Activated naive CD4-positive, alpha-beta T cell (primary cell): ENCODE measurements around the gene ZNRD2.

Experiments used
- DNase-seq, 4 experiments: peaks; one replicate each; lab custom pipeline; 2025; lab: John Stamatoyannopoulos, UW

ZNRD2 gene

DNA sequence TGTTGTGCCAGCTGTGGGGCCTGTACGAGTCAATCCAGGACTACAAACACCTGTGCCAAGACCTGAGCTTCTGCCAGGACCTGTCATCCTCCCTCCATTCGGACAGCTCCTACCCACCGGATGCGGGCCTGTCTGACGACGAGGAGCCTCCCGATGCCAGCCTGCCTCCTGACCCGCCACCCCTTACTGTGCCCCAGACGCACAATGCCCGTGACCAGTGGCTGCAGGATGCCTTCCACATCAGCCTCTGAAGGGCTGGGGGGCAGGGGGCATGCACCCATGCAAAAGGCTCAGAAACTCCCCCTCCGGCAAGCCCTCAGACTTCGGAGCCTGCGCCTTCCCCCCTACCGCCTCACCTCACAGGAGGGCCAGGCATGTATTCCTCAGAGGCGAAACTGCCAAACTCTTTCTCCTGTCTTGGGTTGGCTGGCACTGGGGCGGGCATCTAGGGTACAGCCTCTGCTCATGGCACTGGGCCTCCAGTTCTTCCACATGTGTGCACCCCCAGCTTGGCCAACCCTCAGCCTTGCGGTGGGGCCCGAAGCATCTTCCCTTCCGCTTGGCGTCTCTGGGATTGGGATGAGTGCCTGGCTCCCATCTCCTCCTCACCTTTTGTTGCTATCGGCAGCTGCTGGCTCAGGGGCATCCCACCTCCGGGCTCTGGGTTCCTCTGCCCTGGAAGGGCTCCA is 3.3 kb downstream of the ZNRD2 start:
- DNase-seq: no peak

DNA sequence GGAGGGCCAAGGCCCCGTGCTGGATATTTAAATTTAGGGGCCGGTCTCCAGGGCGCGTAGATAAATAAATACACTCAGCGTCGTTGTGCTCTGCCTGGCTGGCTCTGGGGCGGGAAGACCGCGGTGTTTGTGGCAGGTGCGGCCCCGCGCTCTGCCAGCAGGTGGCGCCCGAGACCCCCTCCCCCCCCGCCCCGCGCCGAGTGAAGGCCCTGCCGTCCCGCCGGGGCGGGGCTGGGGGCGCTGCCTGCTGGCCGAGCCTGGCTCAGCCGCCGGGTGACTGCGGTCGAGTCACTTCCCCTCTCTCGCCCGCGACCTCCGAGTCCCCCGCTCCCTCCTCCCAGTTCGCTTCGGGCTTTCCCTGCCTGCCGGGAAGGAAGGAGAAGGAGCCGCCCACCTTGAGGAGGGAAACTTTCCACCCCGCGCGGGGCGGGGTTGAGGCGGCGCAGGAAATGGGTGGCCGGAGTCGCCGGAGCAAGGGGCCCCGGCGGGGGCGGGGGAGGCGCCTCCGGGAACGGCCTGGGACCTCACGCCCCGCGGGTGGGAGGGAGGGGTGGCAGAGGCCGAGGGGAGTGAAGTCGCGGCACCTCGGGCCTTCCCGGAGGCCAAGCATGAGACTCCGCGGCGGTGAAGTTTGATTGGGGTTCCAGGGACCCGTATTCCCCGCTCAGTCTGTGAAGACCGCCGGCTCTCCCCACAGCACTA is 4.0 kb downstream of the ZNRD2 start:
- peak; percentile 67 to 81 (median 72) for DNase-seq

DNA sequence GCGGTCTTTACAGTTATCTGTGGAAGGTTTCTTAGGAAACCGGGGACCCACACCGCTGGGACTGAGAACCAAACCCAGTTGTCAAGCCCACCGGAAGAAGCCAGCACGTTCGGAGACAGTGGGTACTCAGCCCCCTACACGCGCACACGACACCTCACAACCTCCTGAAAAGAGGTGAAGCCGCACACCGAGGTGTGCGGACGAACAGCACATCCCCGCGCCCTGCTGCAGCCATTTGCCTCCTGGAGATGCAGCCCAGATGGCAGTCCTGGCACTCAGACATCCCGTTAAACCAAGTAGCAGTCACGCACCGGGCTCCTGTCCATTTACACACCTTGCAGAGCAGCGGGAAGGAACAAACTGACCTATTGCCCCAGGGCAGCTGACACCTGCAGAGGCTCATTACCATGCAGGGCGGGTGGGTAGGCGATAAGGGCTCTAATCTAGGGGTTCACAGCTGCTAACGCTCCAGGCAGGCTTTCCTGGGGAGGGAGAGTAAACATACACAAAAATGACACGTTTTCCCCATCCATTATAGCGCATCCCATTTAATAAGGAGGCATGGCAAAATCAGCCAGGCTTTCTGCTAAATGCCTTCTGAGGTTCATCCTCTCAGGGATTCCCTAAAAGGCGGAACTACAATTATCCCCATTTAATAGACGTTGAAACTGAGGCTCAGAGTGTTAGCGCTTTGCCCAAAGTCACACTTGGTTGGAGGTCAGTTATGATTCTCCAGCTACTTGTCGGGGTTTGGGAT is 4.7 kb downstream of the ZNRD2 start:
- DNase-seq: peak in 1 of 4 experiments; percentile 43

DNA sequence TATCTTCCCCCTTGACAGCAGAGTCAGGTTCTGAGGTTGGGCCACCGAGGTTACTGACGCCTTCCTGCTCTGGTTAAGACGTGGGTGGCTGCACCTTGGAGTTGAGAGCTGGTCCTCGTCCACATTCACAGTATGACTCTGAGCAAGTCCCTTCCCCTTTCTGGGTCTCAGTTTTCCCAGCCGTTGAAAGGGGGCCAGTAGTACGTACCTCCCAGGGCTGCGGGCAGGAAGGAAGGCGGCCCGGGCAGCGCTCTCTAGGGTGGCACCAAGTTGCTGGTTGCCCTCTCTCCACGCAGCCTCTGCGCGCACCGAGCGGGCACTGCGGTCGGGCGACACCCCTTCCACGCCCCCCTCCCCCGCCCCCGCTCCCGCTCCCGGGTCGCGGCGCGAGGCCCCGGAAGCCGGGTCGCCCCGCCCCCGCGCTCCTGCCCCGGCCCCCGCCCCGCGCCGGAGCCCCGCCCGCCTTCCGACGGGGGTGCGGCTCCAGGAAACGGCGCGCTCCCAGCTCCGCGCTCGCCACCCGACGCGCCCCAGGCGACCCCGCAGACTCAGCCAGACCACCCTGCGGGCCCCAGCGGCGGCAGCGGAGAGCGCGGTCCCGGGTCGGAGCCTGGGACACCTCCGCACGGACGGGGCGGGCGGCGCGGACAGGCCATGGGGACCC is 5.4 kb downstream of the ZNRD2 start, which contains the start of gene EHBP1L1:
TSS of gene EHBP1L1 (plus strand) at position 486 of the 664 bp plus-strand sequence. CDS start 250 bp downstream, outside the sequence.
- peak in 2 of 4 experiments; percentile 63 to 77 for DNase-seq

DNA sequence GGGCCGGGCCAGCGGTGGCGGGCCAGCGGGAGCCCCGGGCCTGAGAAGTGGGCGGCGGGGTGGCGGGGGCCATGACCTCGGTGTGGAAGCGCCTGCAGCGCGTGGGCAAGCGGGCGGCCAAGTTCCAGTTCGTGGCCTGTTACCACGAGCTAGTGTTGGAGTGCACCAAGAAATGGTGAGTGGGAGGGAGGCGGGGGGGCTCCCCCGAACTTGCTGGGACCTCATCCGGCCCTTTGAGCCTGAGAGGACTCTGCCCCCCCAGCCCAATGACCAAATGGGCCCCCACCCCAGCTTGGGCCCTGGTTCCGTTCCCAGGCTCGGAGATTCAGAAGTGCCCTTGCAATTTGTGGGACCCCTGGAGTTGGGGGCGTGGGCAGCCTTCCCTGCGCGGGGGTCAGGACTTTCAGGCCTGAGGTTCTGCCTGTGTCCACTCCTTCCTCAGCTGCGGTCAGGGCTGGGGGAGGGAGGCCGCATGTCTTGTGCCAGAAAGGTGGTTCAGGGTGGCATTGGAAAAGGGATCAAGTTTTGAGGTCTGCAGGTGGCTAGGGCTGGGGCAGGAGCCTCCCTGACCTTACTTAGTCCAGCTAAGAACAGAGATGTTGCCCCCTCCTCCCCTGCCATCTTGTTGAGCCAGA is 6.1 kb downstream of the ZNRD2 start:
- DNase-seq: no peak

DNA sequence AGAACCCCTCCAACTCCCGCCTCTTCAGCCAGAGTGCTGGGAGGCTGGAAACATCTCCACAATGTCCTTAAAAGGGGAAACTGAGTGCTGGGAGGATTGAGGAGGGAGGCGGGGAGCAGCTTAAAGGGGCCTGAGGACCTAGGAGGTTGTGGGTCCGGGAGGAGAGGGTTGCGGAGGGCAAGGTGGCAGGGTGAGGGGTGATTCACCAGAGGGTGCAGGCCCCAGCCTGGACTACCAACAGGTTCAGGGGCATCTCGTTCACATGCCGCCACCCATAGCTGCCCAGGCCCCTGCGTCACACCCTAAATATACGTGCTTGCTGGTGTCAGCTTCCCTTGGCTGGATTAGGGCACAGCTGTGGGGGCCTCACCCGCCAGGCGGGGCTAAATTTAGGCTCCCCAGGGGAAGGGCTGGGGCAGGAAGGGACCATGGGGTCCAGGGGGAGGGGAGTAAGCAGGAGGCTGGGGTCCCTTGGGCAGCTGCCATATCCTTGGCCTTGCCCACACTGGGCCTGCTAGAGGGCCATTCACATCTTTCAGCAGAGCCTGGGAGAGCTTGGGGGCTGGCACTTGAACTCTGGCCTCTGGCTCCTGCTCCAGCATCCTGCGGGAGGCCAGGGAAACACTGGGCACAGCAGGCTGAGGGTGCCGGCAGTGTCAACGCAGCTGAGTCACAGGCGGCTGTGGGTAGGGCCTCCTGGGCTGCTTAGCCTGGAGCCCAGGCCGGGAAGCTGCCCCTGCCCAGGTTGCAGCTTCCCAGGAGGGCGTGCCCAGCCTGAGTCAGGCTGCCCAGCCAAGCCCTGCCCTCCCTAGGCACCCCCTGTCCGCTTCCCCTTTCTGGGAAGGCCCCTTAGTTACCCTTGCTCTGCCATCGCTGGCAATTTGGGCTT is 6.8 kb downstream of the ZNRD2 start:
- DNase-seq: no peak

DNA sequence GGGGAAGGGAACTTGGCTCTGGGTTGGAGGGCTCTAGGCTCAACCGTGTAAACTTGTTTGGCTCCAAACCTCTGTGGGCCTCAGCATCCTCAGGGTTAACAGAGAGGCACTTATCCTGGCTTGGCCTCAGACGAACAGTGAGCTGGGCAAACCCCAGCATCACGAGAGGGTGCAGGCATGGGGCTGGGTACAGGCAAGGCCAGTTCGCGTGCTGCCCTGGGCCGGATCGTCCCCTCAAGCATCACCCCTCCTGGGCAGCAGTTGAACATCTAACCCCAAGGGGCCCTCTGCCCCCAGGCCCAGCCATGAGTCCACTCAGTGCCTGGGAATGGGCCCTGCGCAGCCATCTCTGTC is 7.5 kb downstream of the ZNRD2 start:
- DNase-seq: no peak

DNA sequence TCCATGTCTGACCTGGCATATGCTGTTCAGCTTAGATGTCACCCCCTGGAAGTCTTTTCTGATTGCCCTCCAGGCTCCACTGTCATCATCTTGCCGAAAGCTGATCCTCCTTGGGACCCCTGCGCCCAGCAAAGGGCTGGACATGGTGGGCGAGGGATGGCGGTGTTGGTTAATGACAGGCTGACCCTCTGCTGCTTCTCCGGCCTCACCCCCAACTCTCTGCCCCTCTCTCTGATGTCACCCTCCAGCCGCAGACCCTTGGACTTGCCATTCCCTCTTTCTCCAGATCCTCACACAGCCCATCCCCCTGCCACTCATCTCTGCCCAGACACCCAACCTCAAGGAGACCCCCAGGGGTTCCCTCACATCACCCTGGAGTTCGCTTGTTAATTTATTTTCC is 7.9 kb downstream of the ZNRD2 start:
- DNase-seq: no peak

DNA sequence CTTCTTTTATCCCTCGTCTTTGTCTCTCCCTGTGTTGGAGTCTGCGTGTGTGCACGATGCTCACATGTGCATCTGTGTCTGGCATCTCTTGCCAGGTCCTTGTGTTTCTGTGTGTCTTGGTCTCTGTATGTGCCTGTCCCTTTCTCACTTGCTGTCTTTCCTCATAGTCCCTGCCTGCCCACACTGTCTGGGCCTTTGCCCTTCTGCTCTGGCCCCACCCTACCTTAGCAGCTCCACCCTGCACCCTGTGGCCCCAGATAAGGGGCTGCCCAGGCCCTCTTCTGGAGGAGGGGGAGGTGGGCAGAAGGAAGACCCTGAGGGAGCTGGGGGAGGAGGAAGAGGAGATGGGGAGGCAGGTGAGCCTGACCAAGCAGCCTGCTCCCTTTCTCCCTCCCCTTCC is 8.4 kb downstream of the ZNRD2 start:
- DNase-seq: no peak

DNA sequence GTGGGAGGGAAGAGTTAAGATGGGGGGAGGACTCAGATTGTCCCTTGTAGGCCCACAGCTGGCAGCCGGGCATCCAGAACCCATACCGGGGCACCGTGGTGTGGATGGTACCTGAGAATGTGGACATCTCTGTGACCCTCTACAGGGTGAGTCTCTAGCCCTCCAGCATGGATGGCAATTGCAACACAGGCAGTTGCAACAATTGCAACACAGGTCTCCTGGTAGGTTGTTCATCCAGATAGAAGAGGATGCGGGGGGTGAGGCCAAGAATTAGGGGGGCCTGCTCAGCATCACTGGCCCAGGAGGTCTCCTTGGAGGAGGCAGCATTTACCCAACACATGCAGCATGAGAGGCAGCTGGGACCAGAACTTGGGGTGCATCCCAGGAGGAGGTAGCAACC is 9.0 kb downstream of the ZNRD2 start:
- no peak for DNase-seq

DNA sequence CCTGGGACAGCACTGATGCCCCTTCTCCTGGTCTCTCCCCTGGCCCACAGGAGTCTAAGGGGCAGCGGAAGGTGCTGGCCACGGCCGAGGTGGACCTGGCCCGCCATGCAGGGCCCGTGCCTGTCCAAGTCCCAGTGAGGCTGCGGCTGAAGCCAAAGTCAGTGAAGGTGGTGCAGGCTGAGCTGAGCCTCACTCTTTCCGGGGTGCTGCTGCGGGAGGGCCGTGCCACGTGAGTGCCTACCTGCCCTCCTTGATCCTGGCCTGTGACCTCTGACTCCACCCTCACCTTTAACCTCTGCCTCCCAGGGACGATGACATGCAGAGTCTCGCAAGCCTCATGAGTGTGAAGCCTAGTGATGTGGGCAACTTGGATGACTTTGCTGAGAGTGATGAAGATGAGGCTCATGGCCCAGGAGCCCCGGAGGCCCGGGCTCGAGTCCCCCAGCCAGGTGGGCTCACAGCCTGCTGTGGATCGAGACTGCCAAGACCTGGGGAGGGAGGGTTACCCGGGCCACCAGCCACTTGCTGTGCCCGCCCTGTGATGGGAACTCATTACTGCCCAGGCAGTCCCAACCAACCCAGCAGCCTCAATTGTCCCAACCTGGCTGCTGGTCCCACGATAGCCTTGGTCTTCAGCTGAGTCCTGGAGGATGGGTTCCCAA is 9.9 kb downstream of the ZNRD2 start:
- DNase-seq: no peak

DNA sequence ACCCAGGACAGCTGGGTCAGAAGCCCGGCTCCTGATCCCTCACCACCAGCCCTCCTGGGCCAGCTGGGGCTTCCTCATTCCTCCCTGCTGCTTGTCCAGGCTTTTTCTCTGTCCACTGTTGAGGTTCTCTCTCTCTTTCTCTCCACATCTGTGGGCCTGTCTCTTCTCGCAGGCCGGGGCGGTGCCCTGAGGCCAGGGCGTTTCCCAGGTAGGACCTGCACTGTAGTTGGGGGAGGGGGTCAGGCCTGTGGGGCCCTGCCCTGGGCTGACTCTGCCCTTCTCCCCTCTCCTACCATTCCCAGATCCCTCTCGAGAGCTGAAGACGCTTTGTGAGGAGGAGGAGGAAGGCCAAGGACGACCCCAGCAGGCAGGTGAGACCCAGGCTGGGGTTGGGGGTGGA is 10.5 kb downstream of the ZNRD2 start:
- no peak for DNase-seq

DNA sequence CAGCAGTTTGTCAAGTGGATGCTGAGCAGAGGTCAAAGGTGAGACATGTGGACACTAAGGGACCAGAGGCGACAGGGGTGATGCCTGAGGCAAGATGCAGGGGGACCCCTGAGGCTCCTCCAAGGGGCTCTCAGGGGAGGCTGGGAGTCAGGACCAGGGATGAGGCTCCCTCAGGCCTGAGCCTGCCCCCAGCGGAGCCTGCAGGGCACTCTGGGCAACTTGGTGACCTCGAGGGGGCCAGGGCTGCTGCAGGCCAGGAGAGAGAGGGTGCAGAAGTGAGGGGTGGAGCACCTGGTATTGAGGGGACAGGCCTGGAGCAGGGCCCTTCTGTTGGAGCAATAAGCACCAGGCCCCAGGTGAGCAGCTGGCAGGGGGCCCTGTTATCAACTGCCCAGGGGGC is 11.7 kb downstream of the ZNRD2 start:
- no peak for DNase-seq

DNA sequence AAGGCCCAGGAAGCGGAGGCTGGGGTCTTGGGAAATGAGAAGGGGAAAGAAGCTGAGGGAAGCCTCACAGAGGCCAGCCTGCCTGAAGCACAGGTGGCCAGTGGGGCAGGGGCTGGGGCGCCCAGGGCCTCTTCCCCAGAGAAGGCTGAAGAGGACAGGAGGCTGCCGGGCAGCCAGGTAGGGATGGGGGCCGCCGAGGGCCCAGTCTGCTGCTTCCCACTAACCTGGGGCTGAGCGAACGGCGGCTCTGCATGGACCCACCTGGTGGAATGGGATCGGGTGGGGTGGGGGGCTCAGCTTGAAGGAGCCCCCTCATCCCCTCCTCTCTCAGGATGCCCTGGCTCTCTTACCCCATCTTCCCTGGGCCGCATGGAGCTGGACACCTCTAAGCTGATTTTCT is 13.3 kb downstream of the ZNRD2 start:
- no peak for DNase-seq

DNA sequence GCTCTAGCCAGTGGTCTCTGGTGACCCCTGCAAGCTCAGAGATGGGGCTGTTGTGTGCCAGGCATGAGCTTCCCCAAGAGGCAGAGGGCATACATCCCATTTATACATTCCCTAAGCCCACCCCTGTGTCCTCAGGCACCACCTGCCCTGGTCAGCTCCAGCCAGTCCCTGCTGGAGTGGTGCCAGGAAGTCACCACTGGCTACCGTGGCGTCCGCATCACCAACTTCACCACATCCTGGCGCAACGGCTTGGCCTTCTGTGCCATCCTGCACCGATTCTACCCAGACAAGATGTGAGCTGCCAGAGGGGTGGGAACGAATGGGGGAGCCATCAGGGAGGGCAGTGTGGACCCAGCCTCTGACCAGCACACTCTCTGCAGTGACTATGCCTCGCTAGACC is 13.8 kb downstream of the ZNRD2 start:
- DNase-seq: no peak

DNA sequence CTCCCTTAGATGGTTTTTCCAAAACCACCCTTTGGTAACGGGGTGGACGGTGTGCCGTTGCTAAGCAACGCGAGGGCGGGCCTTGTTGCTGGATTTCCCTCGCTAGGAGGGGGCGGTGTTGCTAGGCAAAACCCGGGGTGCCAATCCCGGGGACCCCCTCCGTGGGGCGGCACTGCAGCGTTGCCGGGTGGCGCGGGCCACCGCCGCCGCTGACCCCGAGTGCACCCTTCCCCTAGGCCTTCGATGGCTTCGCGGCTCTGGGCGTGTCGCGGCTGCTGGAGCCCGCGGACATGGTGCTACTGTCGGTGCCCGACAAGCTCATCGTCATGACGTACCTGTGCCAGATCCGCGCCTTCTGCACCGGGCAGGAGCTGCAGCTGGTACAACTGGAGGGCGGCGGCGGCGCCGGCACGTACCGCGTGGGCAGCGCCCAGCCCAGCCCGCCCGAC is 14.5 kb downstream of the ZNRD2 start:
- DNase-seq: no peak

DNA sequence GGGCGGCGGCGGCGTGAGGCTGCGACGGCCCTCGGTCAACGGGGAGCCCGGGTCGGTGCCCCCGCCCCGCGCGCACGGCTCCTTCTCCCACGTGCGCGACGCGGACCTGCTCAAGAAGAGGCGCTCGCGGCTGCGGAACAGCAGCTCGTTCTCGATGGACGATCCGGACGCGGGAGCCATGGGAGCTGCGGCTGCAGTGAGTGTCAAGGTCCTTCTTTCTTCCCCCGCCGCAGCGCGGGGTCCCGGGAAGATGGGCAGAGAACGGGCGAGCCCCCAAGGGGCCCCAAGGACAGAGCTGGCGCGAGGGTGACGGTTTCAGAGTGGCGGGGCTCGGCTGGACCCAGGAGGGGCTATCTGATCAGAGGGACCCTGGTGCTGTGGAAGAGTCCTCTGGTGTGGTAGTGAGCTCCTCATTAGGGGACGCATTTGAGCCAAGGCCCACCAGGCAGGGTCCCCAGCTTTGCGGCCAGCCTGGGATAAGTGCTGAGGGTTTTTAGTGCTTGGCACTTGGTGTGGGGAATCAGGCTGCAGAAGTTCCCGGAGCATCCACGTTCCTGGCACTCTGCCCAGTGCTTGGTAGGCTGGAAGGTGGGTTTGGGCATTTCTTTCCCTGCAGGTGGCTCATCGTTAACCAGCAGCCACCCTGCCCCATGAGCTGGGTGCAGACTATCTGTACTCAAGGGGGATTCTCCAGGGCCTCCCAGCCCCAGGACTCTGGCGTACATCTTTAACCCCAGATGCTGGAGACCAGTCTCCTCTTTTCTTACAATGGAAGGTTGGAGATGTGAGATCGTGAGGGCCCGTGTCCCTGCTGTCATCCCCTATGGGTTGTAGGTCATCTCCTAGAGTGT is 15.3 kb downstream of the ZNRD2 start:
- no peak for DNase-seq

DNA sequence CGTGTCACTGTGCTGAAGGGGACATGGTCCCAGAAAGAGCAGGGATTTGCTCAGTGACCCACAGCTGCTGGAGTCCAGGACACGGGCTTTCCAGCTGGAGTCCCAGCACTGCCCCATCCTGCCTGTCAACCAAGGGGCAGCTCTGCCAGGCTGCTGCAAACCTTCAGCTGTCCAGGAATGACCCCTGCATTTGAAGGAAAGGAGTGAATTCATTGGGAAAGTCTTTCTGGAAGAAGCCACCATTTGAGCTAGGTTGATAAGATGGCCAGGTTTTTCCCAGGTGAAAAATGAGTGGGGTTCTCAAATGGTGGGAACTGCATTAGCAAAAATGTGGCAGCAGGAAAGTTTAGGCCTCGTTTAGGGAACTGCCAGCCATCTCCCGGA is 16.0 kb downstream of the ZNRD2 start:
- DNase-seq: no peak

DNA sequence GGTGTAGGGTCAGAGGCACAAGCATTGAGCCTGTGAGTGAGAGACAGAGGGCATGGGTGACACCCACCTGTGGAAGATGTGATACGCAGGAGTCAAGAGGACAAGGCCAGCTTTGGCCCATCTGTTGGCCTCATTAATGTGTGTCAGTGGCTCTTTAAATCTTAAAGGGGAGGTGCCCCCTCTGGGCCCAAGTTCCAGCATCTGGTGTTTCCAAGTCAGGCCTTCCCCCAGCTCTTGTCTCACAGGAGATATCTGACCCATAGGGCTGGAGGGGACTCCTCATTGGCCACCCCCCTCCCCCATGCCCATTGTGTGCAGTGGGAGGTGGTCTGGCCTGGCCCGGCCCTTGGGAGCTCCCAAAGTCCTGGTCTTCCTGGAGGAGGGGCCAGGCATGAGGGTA is 16.4 kb downstream of the ZNRD2 start:
- DNase-seq: no peak
